ENCODE data around the gene PPM1H.

DNA sequence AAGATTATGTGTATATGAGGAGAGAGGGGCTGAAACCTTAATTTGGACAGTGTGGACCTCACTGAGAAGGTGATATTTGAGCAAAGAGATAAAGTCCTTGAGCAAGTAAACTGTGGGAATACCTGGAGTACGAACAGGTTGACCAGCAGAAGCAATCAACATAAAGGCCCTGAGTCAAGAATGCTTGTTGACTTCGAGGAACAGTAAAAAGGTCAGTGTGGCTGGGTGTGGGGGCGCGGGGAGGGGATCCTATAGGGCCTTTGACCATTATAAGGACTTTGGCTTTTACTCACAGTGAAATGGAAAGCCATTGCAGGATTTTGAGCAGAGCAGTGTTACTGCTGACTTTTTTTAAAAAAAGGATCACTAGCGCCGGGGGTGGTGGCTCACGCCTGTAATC, 34.7 kb upstream of the PPM1H start:
- TF ChIP-seq POLR2AphosphoS5 (IDR thresholded peaks at IDR 0.05), result no peak
- TF ChIP-seq, protein P1, sequence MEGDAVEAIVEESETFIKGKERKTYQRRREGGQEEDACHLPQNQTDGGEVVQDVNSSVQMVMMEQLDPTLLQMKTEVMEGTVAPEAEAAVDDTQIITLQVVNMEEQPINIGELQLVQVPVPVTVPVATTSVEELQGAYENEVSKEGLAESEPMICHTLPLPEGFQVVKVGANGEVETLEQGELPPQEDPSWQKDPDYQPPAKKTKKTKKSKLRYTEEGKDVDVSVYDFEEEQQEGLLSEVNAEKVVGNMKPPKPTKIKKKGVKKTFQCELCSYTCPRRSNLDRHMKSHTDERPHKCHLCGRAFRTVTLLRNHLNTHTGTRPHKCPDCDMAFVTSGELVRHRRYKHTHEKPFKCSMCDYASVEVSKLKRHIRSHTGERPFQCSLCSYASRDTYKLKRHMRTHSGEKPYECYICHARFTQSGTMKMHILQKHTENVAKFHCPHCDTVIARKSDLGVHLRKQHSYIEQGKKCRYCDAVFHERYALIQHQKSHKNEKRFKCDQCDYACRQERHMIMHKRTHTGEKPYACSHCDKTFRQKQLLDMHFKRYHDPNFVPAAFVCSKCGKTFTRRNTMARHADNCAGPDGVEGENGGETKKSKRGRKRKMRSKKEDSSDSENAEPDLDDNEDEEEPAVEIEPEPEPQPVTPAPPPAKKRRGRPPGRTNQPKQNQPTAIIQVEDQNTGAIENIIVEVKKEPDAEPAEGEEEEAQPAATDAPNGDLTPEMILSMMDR (IDR thresholded peaks at IDR 0.05), result no peak
- TF ChIP-seq EP300 (IDR thresholded peaks at IDR 0.05), result no peak

All from sigmoid colon (tissue), 4 donors.